Fibroblast of gingiva (primary cell): Measurements from ENCODE around the gene S100A9.
"Not testable (repeated sequence)": the region's sequence is repeated elsewhere in the genome, so short reads cannot be mapped to it uniquely, and the experiment has no call there.

Experiments used
- DNase-seq: peaks from one replicate; pipeline ENCODE4 v3.0.0-alpha.2; 2011; ENCODE audit warnings: low read depth

The S100A9 gene

DNA sequence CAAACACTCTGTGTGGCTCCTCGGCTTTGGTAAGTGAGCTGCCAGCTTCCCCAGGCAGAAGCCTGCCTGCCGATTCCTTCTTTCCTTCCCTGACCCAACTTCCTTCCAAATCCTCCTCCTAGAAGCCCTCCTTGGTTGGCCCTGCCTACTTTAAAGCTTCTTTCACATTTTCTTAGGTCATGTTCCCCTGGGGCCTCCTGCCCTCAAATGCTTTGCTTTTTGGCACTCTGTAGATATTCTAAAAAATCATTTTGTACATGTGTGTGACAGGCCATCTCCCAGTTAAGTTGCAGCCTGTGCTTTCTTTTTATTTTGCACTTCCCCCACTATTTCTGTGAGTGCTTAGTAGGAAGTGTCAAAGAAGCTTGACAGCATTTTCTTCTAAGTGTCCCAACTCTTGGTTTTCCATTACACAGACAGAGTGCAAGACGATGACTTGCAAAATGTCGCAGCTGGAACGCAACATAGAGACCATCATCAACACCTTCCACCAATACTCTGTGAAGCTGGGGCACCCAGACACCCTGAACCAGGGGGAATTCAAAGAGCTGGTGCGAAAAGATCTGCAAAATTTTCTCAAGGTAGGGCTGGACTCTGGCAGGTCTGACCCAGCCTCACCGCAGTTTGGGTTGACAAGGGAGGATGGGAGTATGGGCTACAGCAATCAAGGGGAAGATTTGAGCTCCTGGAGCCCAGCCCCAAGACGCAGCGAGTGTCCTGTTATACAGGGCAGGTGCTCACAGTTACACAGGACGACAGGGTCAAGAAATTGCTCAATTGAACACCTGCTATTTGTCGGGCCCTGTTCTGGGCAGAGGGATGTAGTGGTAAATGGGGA lies at the start of gene S100A9:
Gene S100A9, plus strand, starts transcription at position 2 of the 838 bp plus-strand sequence. Its CDS starts 430 bp downstream, at position 432.
- DNase-seq: no peak

DNA sequence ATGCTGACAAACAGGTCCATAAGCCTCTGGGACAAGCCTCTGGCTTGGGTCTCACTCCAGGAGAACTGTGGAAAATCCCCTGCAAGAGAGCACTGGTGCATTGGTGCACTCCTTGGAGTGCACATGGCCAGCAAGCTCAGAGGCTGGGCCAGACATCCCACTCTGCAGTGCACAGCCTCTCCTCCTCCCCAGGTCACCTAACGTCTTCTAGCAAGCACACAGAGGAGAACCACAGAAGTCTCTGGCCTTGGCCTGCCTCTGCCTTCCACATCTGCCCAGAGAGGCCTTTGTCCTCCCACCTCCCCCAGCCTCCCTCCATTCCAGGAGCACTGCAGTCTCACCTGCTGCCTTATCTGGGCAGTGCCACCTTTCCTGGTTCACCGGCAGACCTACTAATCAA lies 49.1 kb upstream of the S100A9 start:
- DNase-seq: no peak

DNA sequence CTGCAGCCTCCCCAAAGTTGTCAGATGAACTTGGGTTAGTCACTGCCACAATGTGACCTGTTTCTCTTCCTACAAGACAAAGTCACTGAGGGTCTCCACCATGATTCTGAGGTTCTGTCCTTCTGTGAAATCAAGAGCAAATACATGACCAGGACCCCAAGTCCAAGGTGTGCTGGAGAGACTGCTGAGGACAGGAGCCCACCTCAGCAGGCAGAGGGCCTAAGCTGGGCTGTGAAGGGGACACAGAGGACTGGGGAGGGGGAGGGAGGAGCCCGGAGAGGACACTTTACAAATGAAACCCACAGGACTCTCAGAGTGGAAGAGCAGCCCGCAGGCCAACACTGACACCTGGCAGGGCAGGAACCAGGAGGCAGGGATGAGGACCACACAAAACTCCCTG lies 48.2 kb upstream of the S100A9 start:
- no peak for DNase-seq

DNA sequence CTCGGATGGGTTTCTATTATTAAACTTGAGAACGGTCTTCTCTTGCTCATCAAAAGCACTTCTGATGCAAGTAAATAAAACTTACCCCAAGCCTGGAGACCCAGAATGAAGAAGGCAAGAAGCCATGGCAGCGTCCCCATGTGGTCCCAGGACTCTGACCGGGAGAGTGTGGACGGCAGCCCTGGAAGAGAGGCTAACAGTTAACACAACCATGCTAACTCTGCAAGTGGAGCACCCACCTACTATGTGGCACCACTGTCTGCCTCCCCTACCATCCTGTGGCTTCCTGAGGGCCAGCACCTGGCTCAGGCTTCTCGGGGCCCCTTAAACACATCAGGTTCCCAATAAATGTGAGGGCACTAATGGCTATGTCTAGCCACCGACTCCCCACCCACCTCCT lies 47.1 kb upstream of the S100A9 start:
- DNase-seq: no peak

DNA sequence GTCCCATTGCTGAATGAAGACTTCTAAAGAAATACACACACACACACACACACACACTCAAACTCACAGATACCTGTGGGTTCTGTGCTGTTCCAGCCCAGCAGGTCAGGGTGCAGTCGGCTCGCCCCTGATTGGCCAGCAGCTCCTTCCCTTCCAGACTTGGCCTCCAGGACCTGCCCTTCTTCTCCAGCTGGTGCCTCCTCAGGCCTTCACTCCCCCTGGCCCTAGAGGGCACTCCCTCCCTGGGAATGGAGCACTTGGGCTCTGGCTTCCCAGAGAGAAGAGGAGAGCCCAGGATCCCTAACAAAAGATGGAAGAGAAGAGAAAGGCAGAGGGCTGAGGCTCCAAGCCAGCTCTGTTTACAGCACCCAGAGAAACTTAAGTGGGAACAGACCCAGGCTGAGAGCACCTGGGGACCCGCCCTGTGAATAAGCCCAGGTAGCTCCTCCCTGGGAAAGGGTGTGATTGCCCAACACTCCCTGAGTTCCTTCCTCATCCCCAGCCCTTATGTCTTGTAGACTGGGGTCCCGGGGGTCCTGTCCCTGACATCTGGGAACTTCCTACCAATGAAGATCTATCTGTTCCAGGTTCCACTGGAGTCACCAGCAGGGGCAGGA lies 45.0 kb upstream of the S100A9 start, which contains the start of gene PGLYRP3:
Gene PGLYRP3, minus strand, starts transcription at position 383 of the 617 bp plus-strand sequence. CDS start 2,287 bp downstream, outside the sequence.
- no peak for DNase-seq

DNA sequence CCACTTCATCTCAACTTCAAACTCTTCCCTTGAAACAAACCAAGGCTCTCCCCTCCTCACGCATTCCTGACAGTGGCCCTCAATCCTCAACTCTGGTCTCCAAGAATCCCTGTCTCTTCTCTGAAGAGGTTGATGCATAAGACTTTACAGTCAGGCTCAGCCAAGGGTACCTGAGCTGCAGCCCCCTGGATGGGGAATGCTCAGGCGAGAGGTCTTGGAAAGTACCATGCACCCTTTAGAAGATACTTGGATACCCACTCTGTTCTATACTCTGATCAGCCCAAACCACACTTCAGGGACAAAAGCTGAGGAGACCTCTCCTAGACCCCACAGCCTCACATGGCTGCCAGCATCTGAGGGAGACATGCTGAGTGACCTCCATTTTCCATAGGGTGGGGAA lies 44.4 kb upstream of the S100A9 start:
- DNase-seq: no peak

DNA sequence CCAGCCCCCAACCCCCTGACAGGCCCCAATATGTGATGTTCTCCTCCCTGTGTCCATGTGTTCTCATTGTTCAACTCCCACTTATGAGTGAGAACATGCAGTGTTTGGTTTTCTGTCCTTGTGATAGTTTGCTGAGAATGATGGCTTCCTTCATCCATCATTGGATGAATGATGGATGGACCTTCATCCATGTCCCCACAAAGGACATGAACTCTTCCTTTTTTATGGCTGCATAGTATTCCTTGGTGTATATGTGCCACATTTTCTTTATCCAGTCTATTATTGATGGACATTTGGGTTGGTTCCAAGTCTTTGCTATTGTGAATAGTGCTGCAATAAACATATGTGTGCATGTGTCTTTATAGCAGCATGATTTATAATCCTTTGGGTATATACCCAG lies 43.3 kb upstream of the S100A9 start:
- not testable (repeated sequence) for DNase-seq

DNA sequence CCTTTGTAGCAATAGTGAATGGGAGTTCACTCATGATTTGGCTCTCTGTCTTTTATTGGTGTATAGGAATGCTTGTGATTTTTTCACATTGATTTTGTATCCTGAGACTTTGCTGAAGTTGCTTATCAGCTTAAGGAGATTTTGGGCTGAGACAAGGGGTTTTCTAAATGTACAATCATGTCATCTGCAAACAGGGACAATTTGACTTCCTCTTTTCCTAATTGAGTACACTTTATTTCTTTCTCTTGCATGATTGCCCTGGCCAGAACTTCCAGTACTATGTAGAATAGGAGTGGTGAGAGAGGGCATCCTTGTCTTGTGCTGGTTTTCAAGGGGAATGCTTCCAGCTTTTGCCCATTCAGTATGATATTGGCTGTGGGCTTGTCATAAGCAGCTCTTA lies 41.6 kb upstream of the S100A9 start:
- DNase-seq: not testable (repeated sequence)

DNA sequence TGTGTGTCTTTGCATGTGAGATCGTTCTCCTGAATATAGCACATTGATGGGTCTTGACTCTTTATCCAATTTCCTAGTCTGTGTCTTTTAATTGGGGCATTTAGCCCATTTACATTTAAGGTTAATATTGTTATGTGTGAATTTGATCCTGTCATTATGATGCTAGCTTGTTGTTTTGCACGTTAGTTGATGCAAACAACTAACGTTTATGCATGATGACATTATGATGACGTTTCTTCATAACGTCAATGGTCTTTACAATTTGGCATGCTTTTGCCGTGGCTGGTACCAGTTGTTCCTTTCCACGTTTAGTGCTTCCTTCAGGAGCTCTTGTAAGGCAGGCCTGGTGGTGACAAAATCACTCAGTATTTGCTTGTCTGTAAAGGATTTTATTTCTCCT lies 39.5 kb upstream of the S100A9 start:
- DNase-seq: not testable (repeated sequence)

DNA sequence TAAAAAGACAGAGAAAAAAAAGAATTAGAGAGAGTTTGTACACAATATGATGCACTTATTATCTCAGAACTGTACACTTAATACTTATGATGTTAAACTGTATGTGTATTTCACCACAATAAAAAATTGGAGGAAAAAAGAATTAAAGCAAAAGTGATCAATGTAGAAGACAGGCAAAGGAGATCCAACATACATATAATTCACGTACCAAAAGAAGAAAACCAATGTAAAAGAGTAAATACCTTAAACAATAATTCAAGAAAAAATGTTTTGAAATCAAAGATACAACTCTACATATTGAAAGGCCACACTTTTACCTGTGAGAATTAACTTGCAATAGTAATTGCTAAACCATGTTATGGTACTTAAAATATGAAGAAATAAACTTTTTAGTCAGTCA lies 35.1 kb upstream of the S100A9 start:
- no peak for DNase-seq

DNA sequence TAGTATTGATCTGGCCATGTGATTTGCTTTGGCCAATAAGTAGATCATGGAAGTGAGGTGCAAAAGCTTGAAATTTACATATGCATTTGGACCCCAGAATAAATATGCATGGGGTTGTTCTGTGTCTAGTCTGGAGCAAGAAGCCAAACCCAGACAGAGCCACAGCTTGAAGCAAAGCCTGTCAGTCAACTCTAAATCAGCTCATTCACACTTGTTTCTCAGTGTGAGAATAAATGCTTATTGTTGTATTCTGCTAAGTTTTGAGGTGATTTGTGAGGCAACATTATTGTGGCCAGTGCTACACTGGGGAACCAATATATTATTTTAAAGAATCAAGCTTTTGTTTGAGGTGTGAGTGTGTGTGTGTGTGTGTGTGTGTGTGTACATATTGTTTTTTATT lies 32.7 kb upstream of the S100A9 start:
- no peak for DNase-seq

DNA sequence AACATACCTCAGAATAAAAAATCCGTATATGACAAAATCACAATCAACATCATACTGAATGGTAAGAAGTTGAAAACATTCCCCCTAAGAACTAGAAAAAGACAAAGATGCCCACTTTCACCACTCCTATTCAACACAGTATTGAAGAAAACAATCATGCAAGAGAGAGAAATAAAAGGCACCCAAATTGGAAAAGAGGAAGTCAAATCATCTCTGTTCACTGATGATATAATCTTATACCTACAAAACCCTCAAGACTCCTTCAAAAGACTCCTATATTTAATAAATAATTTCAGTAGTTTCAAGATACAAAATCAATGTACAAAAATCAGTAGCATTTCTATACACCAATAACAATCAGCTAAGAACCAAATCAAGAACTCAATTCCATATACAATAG lies 23.8 kb upstream of the S100A9 start:
- no peak for DNase-seq

DNA sequence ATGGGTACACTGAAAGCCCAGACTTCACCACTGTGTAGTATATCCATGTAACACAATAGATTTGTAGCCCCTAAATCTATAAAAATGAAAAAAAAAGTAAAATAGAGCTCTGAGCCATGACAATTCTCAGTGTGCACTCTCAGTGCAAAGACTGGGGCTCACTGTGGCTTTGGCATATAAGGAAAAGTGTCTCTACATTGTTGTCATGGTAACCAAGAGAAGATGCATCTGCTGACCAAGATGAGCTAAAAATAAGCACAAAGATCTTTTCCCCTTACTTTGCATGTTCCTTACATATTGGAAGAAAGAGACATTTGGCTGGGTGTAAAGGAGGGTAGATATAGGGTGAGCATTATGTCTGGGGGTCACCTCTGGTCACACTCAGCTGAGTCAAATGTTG lies 21.0 kb upstream of the S100A9 start:
- no peak for DNase-seq

DNA sequence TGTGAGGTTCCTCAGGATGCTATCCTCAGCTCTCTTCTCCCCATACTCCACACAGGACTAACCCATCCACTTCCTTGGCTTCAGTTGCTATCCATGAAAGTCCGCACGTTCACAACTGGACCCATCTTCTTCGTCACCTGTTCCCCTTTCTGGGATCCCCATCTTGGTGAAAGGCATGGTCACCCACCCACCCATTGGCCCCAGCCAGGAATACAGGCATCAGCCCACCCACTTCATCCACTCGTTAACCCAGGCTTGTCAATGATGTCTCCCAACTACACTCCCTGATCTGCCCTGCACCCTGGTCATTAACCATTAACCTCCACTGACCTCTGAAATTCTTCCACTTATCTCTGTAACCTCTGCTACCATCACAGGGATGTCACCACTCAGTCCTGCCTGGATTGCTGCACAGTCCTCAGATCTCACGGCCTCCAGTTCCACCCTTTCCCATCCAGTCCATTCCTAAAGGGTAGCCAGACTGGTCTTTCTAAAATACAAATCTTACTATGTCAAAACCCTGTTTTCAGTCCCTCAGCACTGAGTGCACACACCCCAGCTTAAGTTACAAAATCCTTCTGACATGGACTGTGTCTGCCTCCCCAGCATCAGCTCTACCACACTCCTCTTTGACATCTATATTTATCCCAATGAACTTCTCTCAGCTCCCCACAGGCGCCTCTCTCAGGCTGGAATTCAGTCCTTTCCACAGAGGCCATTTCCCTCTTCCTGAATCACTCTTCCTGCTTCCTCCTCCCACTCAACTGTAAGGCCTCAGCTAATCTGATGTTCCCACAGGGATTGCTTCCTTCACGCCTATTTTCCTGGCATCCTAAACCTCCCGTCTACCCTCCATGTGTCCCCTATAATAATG lies 19.4 kb upstream of the S100A9 start:
- DNase-seq: no peak

DNA sequence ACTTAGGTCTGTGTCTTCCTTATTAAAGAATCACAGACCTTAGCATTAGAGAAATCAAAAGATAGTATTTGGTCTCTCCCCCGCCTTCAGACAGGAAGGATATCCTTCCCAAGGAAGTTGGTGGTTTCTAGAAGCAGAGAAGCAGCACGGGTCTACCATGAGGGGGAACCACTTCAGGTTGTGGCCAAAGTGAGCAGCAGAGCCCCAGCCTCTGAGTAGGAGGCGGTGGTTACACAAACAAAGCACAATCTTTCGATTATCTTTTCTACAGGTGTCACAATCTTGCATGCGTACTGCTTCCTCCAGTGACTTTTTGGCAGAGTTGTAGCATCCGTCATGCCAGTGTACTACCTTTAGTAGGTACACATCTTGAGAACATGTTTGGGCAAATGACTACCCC lies 17.9 kb upstream of the S100A9 start:
- no peak for DNase-seq

DNA sequence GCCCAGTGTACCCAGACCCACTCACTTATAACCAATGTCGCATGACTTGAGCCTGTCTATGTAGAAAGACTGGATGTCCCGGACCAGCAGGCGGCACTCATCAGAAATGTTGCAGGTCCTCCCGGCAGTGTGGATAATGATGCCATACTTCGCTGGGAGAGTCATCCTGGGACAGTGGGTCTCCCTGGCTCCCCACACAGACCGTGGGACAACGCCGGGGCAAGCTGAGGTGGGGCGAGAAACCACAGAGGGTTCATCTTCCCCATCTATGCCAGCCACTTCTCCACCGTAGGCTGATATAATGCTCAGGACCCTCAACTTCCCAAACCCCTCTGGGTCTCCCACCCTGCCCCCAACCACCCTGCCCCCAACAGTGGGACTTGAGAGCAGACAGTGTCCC lies 17.3 kb upstream of the S100A9 start:
- DNase-seq: no peak

DNA sequence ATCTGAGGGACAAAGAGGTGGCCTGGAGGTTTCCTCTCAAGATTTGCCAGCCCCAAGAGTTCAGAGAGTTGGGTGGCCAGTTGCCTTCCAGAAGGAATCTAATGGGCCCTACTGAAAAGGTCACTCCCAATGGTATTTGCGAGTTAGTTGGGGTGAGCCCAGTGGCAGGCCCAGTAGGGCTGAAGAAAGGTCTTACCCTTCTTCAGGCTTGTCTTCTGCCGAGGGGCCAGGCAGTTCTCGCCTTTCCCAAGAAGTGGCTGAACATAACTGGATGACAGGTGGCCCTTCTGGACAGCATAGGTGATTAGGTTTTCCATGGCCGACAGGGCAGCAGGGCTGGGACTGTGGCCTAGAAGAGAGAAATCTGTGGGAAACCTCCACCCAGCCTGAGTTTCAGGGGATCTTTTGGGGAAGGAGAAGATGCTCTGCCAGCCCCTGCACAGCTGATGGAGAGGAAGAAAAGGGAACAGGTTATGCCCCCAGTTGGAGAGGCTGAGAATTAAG lies 16.2 kb upstream of the S100A9 start:
- DNase-seq: no peak

DNA sequence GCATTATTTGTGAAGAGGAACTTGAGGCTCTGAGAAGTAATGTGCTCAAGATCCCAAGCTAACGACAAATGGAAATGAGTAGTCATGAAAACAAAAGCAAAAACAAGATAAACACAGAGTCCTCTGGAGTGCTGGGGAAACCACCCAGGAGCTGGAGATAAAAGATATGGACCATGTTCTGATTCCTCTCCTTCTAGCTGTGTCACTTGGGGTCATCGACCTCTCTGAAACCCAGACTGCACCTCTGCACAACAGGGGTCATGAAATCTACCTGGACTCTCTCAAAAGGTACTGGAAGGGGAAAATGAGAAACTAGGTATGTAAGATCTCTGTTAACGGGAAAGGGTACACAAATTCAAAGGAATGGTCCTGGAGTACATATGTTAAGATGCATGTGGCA lies 15.5 kb upstream of the S100A9 start:
- no peak for DNase-seq

DNA sequence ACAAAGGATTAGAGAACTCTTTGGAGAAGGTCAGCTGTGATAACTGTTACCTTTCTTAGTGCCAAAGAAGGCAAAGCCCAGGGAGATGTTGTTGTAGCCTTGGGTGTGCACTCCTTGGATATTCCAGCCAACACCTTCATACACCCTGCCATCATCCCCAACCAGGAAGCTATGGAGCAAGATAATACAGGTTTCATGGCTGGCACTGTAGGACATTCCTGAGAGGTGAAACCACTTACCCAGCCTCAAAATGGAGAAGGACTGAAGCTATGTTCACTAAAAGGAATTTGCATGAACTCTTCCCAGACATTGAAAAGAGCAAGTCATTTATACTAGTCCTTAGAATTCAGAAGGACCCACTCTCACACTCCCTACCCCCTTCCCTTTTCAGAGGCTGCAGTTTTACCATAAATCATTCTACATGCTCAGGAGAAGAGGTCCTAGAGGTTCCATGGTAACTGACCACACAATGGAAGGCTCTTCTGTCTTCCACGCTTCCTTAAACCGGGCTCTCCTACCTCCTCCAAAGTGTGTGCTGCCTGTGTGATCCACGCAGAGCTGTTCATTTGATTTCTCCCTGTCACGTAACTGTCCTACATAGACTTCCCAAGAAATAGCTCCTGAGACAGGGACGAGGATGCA lies 14.5 kb upstream of the S100A9 start:
- no peak for DNase-seq

DNA sequence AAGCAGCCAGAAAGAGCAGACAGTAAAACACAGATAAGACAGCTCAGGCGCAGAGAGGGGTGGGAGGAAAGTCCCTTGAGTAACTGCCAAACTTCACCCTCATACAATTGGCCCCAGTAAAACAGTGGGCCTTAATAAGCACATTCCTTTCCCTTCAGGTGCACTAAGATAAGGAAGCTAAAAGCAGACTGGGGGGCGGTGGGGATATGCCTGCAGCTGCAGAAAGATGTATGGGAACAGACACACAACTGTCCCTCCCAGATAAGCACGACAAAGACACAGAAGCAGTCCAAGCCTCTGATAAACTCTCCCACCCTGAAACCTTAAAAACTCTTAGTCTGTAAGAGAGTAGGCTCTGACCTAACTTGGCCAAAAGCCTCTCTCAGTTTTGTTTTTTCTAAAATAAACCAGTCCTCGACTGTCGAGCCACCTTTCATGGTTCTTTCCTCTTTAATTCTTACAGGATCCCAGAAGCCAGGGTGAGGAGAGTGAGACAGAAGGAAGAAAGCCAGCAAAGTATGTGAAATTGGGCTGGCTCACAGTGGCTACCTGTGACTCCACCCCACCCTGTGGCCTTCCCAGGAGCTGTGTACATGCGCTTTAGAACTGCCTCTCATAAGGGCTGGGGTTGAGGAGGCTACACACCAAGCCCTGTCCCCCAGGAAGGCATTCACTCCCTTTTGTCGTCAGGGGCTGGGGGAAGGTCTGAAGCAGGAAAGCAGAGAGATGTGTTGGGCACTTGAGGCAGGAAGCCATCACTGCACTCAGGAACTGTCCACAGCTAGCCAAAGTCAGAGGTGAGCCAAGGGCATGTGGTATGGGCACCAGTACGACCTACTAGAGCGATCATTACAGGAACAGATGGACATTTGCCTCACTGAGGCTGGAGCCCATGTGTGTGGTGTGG lies 13.6 kb upstream of the S100A9 start:
- DNase-seq: no peak

DNA sequence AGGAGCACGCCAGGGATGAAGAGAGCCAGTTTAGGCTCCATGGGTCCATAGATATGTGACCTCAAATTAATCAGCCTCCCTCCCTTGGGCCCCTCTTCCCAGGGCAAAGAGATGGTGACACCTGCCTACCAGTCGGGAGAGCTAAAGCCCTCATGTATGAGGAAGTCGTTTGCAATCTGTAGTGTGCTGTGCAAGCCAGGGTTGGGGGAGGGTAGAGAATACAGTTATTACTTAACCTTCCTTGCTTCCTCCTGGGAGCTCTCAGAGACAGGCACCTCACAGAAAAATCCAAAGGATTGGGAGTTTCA lies 13.0 kb upstream of the S100A9 start:
- DNase-seq: no peak
